ENCODE results near the gene LCE1D.

Gene LCE1D

DNA sequence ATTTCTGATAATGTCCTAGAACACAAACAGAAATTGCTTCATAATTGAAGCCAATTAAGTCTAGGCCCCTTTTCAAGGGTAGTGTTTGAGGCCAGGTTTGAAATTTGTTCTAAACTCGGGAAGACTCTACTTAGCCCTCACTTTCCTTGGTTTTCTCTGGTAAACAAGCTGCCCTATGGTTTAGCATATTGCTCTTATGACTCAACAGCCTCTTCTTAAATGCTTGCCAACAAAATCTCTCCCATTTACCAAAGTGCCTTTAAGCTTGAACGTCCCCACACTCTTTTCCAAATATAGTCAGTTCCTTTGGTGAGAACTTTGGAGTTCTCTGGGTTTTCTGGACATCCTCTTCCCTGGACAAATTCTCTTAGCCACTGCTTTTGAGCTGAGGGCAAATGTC, 40.3 kb downstream of the LCE1D start:
- no peak overlapping the region for H3K4me3 ChIP-seq (ENCODE audit: low read depth, low read length)
- TF ChIP-seq, protein P1, sequence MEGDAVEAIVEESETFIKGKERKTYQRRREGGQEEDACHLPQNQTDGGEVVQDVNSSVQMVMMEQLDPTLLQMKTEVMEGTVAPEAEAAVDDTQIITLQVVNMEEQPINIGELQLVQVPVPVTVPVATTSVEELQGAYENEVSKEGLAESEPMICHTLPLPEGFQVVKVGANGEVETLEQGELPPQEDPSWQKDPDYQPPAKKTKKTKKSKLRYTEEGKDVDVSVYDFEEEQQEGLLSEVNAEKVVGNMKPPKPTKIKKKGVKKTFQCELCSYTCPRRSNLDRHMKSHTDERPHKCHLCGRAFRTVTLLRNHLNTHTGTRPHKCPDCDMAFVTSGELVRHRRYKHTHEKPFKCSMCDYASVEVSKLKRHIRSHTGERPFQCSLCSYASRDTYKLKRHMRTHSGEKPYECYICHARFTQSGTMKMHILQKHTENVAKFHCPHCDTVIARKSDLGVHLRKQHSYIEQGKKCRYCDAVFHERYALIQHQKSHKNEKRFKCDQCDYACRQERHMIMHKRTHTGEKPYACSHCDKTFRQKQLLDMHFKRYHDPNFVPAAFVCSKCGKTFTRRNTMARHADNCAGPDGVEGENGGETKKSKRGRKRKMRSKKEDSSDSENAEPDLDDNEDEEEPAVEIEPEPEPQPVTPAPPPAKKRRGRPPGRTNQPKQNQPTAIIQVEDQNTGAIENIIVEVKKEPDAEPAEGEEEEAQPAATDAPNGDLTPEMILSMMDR (IDR thresholded peaks at IDR 0.05; ENCODE audit: low read depth, low read length), result no peak
- DNase-seq (ENCODE audit: low read depth, low spot score), result no peak
- in situ Hi-C loops (cut with HindIII; ENCODE audit: low sequenced_read_pairs), result no loop called here

DNA sequence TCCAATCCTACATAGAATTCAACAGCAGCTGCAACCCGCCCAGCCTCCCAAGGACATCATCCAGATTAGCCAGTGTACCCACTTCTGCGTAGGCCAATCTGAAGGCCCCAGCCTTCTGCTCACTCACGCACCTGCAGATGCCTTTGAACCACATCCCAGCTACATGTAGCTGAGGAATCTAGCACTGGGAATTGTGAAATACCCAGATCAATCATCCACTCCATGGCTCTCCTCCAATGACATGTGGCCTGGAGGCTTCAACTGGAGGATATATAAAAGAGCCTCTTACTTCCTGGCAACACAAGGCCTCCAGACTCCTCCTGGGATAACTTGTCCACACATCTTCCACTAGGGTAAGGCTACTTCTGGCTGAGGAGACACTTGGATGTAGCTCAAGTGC, 46.0 kb downstream of the LCE1D start, which contains the start of gene LCE6A:
Gene LCE6A, plus strand, starts transcription at position 301 of the 400 bp plus-strand sequence. CDS start 665 bp downstream, outside the sequence.
- in situ Hi-C loops (cut with HindIII; ENCODE audit: low sequenced_read_pairs), result no loop called here
- DNase-seq (ENCODE audit: low read depth, low spot score), result no peak
- TF ChIP-seq, protein P1 (IDR thresholded peaks at IDR 0.05; ENCODE audit: low read depth, low read length), result no peak
- no peak within 1 kb of the TSS for H3K4me3 ChIP-seq (ENCODE audit: low read depth, low read length)
